ENCODE results near the gene SLC9A9.
"Not testable (repeated sequence)": the region's sequence is repeated elsewhere in the genome, so short reads cannot be mapped to it uniquely, and the experiment has no call there.

Gene SLC9A9

DNA sequence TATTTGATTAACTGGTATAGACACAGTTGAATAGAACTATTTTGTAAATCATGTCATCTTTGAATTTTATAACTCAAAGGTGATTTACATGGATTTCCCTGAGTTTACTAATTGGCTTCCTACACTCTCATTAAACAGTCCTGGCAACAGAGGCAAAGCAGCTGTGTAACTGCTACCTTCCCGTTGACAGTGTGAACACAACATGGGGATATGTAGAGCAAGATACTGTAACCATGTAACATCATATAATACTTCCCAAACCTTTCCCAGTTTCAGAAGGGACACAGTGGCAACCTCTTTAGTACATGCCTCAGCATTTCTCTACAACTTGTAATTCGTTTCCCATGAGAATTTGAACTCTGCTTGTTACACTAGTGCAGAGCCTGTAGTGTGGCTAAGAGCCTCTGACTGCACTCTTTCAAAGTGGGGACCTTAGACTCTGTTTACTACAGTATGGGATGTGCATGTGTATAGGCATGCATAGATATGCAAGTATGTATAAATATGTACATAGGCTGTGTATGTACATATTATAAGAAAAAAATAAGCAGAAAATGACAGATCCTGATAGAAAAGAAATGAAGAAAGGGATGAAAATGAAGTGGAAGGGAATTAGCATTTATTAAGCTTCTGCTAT lies 299.3 kb downstream of the SLC9A9 start:
- no peak for DNase-seq (ENCODE audit: low read depth)

DNA sequence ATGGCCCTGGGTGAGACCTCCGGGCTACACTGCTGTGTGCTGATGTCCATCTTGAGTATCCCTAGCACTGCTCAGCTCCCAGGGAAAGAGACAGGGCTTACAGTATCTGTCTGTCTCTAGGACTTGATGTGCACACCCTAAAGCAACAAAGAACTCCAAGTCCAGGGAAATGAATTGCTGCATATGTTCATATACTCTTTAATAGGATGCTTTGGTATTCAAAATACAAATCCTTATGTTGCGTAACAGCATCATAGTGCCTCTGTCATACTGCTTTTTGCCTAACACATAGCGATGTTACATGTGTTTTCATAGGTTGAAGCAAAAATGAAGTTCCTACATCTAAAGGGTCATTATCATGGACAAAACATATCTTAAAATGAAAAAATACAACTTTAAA lies 299.9 kb downstream of the SLC9A9 start:
- no peak for DNase-seq (ENCODE audit: low read depth)

- DNase-seq (ENCODE audit: low read depth), result no peak
Observed at GRCh38 chr3:143538577-143538981, 309.7 kb downstream of the SLC9A9 start.

DNA sequence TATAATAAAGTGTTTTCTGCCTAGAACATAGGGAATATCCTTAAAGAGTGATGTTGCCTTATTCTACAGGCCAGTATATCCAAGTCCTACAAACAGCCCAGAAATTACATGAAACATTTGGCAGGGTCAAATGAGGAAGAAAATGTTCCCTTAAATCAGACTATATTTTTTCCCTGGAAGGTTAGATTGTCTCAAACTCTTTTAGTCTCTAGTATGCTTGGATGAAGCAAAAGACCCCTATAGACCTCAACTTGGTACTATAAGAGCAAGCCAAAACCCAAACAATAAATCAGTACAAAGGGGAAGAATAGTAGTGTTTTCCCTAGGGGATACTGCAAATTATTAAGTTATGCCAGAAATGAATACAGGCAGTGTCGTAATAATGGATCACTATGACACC lies 310.2 kb downstream of the SLC9A9 start:
- no peak for DNase-seq (ENCODE audit: low read depth)

DNA sequence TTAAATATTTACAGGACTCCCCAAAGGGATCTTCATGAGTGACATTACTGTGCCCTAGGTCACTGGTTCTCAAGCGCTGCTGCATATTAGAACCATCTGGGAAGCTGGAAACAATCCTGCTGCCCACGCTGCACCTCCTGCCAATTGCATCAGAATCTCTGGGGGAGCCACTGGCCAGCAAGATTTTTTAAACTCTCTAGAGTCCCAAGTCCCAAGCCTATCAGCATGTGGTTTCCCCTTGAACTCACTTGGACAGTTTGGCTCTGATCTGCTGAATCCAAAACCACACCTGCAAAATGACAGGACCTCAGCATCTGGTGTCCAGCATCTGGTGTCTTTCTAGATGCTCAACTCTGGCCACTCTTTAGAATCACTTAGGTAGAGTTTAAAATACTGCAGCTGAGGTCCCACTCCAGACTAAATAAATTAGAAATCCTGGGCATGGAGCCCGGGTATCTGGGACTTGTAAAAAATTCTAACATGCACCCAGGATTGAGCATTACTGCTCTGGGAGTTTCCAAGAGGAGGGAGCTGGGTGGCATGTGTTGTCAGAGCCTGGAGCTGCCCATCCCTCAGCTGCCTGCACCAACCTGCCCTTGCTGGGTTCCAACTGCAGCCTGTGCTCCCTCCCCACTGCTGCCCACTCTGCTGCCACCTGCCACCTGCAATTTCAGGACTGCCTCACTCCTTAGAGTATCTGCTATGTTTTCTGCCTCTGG lies 311.3 kb downstream of the SLC9A9 start:
- no peak for DNase-seq (ENCODE audit: low read depth)

DNA sequence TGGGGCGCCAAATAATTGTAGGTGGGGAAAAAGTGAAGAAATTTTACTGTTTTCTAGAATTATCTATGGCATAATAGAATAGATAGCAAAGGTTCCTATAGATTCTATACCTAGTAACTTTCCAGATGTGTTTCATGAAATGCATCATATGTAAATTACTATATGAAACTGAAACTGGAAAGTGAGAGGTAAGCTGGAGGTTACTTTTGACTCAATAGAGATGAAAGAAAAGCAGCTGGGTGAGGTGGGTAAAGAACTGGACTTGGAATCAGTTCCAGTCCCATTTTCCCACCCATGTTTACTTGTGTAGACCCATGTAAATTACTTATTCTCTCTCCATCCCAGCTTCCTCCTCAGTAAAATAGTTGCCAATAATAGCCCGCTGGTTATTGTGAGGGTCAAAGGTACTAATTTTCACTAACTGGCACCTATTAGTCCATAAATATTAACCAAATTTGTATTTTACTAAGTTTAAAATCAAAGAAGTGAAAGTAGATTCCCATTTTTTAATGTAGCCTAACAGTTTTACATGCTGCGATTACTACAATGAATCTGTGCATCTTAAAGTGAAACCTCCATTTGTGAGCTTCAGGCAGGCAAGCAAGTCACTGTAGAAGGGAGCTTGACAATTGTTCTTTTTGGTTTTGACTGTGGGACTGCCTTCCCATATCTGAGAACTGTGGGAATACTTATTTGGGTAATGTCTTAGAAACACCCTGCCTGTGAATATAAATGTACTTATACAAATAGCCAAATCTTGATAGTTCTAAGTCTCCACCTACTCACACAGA lies 312.1 kb downstream of the SLC9A9 start:
- DNase-seq (ENCODE audit: low read depth), result no peak

GRCh38 chr3:143533391-143533790 lies 314.9 kb downstream of the SLC9A9 start:
- no peak for DNase-seq (ENCODE audit: low read depth)

- no peak for DNase-seq (ENCODE audit: low read depth)
Observed at GRCh38 chr3:143532091-143532490, 316.2 kb downstream of the SLC9A9 start.

DNA sequence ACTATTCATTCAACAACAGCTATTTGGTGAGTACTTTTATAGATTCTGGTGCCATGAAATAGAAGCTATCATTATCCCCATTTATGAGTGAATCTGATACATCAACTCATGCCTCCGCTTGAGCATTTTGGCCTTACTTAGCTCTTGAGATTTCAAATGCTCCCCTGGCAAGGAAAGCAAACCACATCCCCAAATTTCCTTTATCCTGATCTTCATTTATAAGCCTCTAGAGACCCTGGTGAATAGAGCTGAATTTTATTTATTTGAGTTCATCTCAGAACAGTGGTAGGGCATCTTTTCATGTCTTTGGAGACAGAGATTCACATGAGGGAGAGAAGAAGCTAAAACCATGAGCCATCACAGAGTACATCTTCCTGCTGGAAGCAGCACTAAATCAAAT lies 317.2 kb downstream of the SLC9A9 start:
- DNase-seq (ENCODE audit: low read depth), result no peak

- no peak for DNase-seq (ENCODE audit: low read depth)
Observed at GRCh38 chr3:143529798-143530197, 318.5 kb downstream of the SLC9A9 start.

DNA sequence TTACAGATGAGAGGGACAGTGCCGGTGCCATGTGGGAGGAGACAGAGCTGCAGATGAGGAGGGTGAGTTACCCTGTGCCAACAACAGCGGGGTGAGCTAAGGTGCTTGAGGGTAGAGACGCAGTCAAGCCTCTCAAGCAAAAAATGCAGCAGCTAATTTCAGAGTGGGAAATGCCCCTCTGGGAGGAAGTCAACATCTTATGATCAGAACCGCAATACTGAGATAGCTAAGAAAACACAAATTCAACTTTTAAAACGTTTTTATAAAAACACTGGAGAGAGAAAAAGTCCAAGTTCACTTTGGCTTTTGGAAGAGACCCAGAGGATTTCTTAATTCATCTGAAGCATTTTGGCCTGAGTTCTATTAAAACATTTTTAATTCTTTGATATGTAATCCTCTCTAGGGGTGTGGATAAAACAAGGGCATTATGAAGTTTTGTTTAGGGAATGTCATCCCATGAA lies 319.2 kb downstream of the SLC9A9 start:
- no peak for DNase-seq (ENCODE audit: low read depth)

GRCh38 chr3:143526011-143526545 lies 322.2 kb downstream of the SLC9A9 start:
- no peak for DNase-seq (ENCODE audit: low read depth)

DNA sequence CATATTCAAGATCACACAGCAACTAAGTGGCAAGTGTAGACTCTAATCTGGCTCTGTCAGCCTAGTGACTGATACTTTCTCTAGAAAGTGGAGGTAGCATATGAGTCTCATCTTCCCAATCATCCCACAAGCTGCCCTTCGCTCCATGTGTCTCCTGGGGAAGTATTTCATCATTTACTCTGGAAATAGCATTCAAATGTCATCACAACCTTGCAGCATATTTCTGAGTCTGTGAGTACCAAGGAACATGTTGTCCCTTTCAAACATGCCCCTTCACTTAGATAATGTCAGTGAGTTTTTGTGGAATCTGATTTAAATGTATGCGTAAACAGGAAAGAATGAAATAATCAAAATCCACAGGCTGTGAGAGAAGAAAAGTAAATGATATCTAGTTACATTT lies 322.9 kb downstream of the SLC9A9 start:
- DNase-seq (ENCODE audit: low read depth), result no peak

GRCh38 chr3:143521803-143522202 lies 326.5 kb downstream of the SLC9A9 start:
- DNase-seq (ENCODE audit: low read depth), result no peak

DNA sequence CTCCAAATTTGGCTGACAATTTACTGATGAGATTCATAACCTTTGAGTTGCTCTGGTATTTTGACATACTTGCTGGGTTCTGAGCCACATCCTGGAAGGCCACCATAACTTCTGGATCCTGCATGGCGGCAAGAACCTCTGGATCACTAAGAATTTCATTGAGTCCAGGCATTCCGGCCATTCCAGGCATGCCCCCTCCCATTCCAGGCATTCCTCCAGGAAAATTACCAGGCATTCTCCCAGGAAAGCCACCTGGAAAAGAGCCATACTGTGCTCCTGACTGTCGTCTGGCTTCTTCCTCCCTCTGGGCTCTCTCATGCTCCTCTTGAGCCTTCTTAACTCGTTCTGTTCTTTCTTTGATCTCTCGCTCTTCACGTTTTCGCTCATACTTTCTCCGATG lies 331.1 kb downstream of the SLC9A9 start:
- not testable (repeated sequence) for DNase-seq (ENCODE audit: low read depth)

GRCh38 chr3:143514874-143515273 lies 333.4 kb downstream of the SLC9A9 start:
- no peak for DNase-seq (ENCODE audit: low read depth)

- no peak for DNase-seq (ENCODE audit: low read depth)
Observed at GRCh38 chr3:143514109-143514508, 334.2 kb downstream of the SLC9A9 start.

GRCh38 chr3:143511174-143511879 lies 336.9 kb downstream of the SLC9A9 start:
- no peak for DNase-seq (ENCODE audit: low read depth)

GRCh38 chr3:143510601-143511000 lies 337.7 kb downstream of the SLC9A9 start:
- no peak for DNase-seq (ENCODE audit: low read depth)

DNA sequence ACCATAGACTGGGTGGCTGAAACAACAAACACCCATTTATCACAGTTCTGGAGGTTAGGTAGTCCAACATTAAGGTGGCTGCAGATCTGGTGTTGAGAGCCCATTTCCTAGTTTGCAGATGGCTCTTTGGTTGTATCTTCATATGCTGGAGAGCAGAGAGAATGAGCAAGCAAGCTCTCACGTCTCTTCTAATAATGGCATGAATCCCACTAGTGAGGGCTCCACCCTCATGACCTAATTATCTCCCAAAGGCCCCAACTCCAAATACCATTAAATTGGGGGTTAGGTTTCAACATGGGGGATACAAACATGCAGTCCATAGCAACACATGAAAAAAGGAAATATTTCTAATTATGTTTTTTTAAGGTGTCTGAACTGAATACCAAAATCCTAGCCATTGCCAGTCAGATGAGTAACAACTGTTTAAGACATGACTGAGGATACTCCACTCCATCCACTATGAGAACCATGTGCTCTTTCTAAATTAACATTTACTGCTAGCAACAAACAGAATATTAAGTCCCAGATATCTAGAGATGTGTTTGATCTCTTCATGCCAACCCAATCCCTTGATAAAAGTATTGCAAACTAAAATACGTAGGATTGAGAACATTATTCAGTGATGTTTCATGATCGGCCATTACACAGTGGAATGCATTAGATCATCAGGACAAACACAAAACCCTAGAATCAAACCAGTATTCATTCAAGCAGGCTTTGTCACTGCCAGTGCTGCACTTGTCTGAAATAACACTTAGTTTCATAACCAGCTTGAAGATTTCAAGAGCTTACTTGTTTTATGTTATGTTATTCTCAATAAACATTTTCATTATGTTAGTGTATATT lies 340.3 kb downstream of the SLC9A9 start:
- DNase-seq (ENCODE audit: low read depth), result no peak

GRCh38 chr3:143506190-143506589 lies 342.1 kb downstream of the SLC9A9 start:
- no peak for DNase-seq (ENCODE audit: low read depth)

Data from stimulated activated CD8-positive, alpha-beta memory T cell treated with anti-CD3 and anti-CD28 coated beads, Interleukin-4, amount 100 ng/mL, for 24 hours (primary cell).